Transverse colon (tissue), 3 donors: ENCODE results near the gene RERE.

Experiments
- CTCF ChIP-seq, 5 experiments: fragments of 200-600 bp in 3 of 5; fragments of 450-650 bp in 2 of 5; sonication (generic) in 3 of 5; IDR thresholded peaks; 1 replicate in 2 of 5; 2 replicates in 3 of 5; pipeline ENCODE4 v1.5.1; 2016 to 2017; ENCODE audit warnings: antibody characterized with exemption in 5 of 5, inconsistent platforms in 3 of 5, mild to moderate bottlenecking in 2 of 5, moderate library complexity in 1 of 5
- EP300 ChIP-seq: sonication (generic); formaldehyde crosslinking; IDR thresholded peaks from one replicate; pipeline ENCODE4 v1.6.1; 2017; ENCODE audit warnings: antibody characterized with exemption, low read depth

- no peak for TF ChIP-seq CTCF (IDR thresholded peaks at IDR 0.05)
- no peak for TF ChIP-seq EP300
Observed at GRCh38 chr1:8599646-8600212, 217.7 kb downstream of the RERE start.
